Smooth muscle cell (in vitro differentiated cells): ENCODE results near the gene HPF1. TPM values are rescaled to one million over a fixed set of nuclear protein-coding genes. Genes with fewer than 3 reads are reported as not detected.

Source experiments
- DNase-seq: peaks from one replicate; lab custom pipeline; 2025; ENCODE audit not compliant: unreplicated experiment; lab: John Stamatoyannopoulos, UW
- H2AFZ ChIP-seq: fragments of 200-600 bp; sonication (generic); 2 replicates; pipeline ENCODE4 v1.6.0; 2016; ENCODE audit warnings: antibody characterized with exemption, low read depth, mild to moderate bottlenecking
- H3F3A ChIP-seq: fragments of 200-600 bp; sonication (generic); 2 replicates; pipeline ENCODE4 v1.6.0; 2017; ENCODE audit warnings: antibody characterized with exemption, low read depth
- H3K27ac ChIP-seq: fragments of 200-600 bp; sonication (generic); 2 replicates; pipeline ENCODE4 v1.5.1; 2016; ENCODE audit warnings: low read depth, mild to moderate bottlenecking
- H3K27me3 ChIP-seq: fragments of 200-600 bp; sonication (generic); 2 replicates; pipeline ENCODE4 v1.6.1; 2016; ENCODE audit warnings: low read depth, mild to moderate bottlenecking
- H3K36me3 ChIP-seq: fragments of 200-600 bp; sonication (generic); 2 replicates; pipeline ENCODE4 v1.5.1; 2016; ENCODE audit warnings: low read depth
- H3K4me1 ChIP-seq: fragments of 200-600 bp; sonication (generic); 2 replicates; pipeline ENCODE4 v1.5.1; 2016; ENCODE audit warnings: low read depth
- H3K4me2 ChIP-seq: fragments of 200-600 bp; sonication (generic); 2 replicates; pipeline ENCODE4 v1.6.0; 2016; ENCODE audit warnings: mild to moderate bottlenecking
- H3K4me3 ChIP-seq: fragments of 200-600 bp; sonication (generic); 2 replicates; pipeline ENCODE4 v1.5.1; 2016; ENCODE audit warnings: mild to moderate bottlenecking
- H3K79me2 ChIP-seq: fragments of 200-600 bp; sonication (generic); 2 replicates; pipeline ENCODE4 v1.6.0; 2016; ENCODE audit warnings: low read depth, mild to moderate bottlenecking
- H3K9ac ChIP-seq: fragments of 200-600 bp; sonication (generic); 2 replicates; pipeline ENCODE4 v1.6.0; 2016; ENCODE audit warnings: low read depth
- H3K9me3 ChIP-seq: fragments of 200-600 bp; sonication (generic); replicated peaks from 2 replicates; pipeline ENCODE4 v1.5.1; 2016; ENCODE audit warnings: low read depth
- H4K20me1 ChIP-seq: fragments of 200-600 bp; sonication (generic); 2 replicates; pipeline ENCODE4 v1.6.0; 2016; ENCODE audit warnings: low read depth
- WGBS: methylation state at CpG from one replicate; pipeline ENCODE4 v1.1.7; 2016; ENCODE audit warnings: low lambda C conversion rate; 5-methylcytosine and 5-hydroxymethylcytosine counted together
- polyA plus RNA-seq: library from polyadenylated mRNA; unstranded; fragments of >200 nt; fragmentation: Nextera tagmentation; extraction: Ambion mirVana; gene quantifications from 2 replicates; pipeline ENCODE4 v1.2.1, GENCODE V29; 2016
- total RNA-seq: library from RNA; depleted of rRNA; stranded (reverse); fragments of >200 nt; gene quantifications from 2 replicates; pipeline ENCODE4 v1.2.3, GENCODE V29; 2014
- TF ChIP-seq, protein P1 (sequence below): fragments of 200-600 bp; sonication (generic); IDR thresholded peaks from 2 replicates; pipeline ENCODE4 v1.5.1; 2017; ENCODE audit warnings: borderline replicate concordance, mild to moderate bottlenecking, antibody characterized with exemption; ENCODE audit not compliant: insufficient read depth, poor library complexity, severe bottlenecking

HPF1 gene
- total and polyA plus RNA-seq, 2 experiments from 2014 or later: 34.1 to 53.9 TPM

DNA sequence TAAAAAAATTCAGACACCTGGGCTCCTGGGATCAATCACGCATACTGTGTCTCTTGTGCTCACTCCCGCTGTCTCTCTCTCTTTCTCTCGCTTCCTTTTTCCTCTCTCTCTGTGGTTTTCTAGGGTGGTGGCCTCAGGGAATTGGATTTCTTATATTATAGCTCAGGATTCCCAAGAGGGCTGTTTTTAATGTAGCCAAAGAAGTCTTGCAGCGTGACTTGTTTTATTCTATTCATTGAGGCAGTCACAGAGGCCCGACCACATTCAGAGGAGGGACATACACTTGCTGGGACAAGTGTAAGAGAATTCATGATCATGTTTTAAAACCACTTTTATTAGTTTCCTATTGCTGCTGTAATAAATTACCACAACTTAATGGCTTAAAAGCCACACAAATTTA lies 59.4 kb downstream of the HPF1 start:
- Histone ChIP-seq H3K4me3 (no peak overlapping the region), H2AFZ (no peak overlapping the region), H3K27me3 (no peaks in the 10 kb centered on the region), H3K79me2 (no peaks in the 10 kb centered on the region), H3F3A (no peaks in the 10 kb centered on the region), H3K36me3 (peaks cover 19% of the 10 kb centered on the region), H4K20me1 (no peaks in the 10 kb centered on the region), H3K4me1 (no peaks in the 10 kb centered on the region), H3K4me2 (no peak overlapping the region), H3K27ac (no peak overlapping the region), H3K9me3 (no peaks in the 10 kb centered on the region), H3K9ac (no peak overlapping the region)
- TF ChIP-seq, protein P1, sequence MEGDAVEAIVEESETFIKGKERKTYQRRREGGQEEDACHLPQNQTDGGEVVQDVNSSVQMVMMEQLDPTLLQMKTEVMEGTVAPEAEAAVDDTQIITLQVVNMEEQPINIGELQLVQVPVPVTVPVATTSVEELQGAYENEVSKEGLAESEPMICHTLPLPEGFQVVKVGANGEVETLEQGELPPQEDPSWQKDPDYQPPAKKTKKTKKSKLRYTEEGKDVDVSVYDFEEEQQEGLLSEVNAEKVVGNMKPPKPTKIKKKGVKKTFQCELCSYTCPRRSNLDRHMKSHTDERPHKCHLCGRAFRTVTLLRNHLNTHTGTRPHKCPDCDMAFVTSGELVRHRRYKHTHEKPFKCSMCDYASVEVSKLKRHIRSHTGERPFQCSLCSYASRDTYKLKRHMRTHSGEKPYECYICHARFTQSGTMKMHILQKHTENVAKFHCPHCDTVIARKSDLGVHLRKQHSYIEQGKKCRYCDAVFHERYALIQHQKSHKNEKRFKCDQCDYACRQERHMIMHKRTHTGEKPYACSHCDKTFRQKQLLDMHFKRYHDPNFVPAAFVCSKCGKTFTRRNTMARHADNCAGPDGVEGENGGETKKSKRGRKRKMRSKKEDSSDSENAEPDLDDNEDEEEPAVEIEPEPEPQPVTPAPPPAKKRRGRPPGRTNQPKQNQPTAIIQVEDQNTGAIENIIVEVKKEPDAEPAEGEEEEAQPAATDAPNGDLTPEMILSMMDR: no peak
- 96% methylated on average over 5 of the region's 5 CpGs for WGBS
- no peak for DNase-seq

DNA sequence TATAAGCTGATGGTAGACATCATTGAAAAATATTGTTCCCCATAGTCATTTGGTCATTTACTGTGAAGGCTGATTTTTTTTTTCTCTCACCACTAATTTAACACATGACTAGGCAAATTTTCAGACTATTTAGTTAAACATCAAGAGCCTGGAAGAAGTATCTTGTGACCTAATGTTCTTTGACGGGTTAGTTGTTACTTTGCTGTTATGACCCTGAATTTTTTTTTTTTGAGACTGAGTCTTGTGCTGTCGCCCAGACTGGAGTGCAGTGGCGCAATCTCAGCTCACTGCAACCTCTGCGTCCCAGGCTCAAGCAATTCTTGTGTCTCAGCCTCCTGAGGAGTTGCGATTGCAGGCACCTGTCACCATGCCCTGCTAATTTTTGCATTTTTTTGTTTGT lies 67.0 kb downstream of the HPF1 start:
- Histone ChIP-seq H3K4me1 (no peaks in the 10 kb centered on the region), H2AFZ (no peak overlapping the region), H3K4me2 (no peak overlapping the region), H3K9me3 (no peaks in the 10 kb centered on the region), H3F3A (no peaks in the 10 kb centered on the region), H3K36me3 (peaks cover 23% of the 10 kb centered on the region), H4K20me1 (peaks cover 3% of the 10 kb centered on the region), H3K79me2 (peaks cover 3% of the 10 kb centered on the region), H3K9ac (no peak overlapping the region), H3K27me3 (no peaks in the 10 kb centered on the region), H3K27ac (no peak overlapping the region), H3K4me3 (no peak overlapping the region)
- 100% methylated on average over 5 of the region's 5 CpGs for WGBS
- TF ChIP-seq, protein P1: no peak
- no peak for DNase-seq

DNA sequence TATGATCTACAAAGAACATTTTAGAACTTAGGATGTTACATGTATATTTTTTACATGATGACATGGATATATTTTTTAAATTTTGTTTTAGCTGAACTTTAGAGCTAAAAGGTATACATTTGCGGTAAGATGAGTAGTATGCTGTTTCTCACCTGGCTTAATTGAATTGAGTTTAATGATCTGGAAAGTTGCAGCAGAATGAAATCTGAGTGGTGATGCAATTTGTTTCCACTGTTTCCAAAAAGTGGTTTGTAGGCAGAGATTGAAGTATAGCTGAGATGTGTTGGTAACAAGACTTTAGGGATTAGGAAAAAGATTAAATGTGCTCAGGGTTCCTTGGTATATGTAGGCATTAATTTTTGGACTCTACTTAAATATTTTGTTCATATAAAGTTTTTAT lies 68.1 kb downstream of the HPF1 start:
- Histone ChIP-seq H3K4me1 (no peaks in the 10 kb centered on the region), H3K79me2 (peaks cover 3% of the 10 kb centered on the region), H3K9ac (no peak overlapping the region), H3K27me3 (no peaks in the 10 kb centered on the region), H3K4me3 (no peak overlapping the region), H3K36me3 (peaks cover 27% of the 10 kb centered on the region), H3K9me3 (no peaks in the 10 kb centered on the region), H3K27ac (no peak overlapping the region), H4K20me1 (peaks cover 3% of the 10 kb centered on the region), H2AFZ (no peak overlapping the region), H3K4me2 (no peak overlapping the region), H3F3A (no peaks in the 10 kb centered on the region)
- no peak for DNase-seq
- 97% methylated on average over 1 of the region's 1 CpG for WGBS
- TF ChIP-seq, protein P1: no peak

- H3K4me2 ChIP-seq: no peak overlapping the region
- no peak overlapping the region for H3K4me3 ChIP-seq
- H3K27me3 ChIP-seq: no peaks in the 10 kb centered on the region
- TF ChIP-seq, protein P1: no peak
- no peak overlapping the region for H2AFZ ChIP-seq
- H3K79me2 ChIP-seq: peaks cover 8% of the 10 kb centered on the region
- no peak overlapping the region for H3K9ac ChIP-seq
- no peaks in the 10 kb centered on the region for H3F3A ChIP-seq
- H3K9me3 ChIP-seq: no peaks in the 10 kb centered on the region
- H4K20me1 ChIP-seq: peaks cover 4% of the 10 kb centered on the region
- no peaks in the 10 kb centered on the region for H3K4me1 ChIP-seq
- WGBS: 96% methylated on average over 4 of the region's 4 CpGs
- H3K27ac ChIP-seq: no peak overlapping the region
- no peak for DNase-seq
- peaks cover 4% of the 10 kb centered on the region for H3K36me3 ChIP-seq
Observed at GRCh38 chr4:169682372-169683047, 75.2 kb downstream of the HPF1 start.
